ENCODE data around the gene KASH5. TPM values are rescaled to one million over a fixed set of nuclear protein-coding genes. Genes with fewer than 3 reads are reported as not detected.

Gene KASH5
- total and polyA plus RNA-seq, 4 experiments from 2014 or later, result 0.23 to 0.69 TPM; not detected in 2

DNA sequence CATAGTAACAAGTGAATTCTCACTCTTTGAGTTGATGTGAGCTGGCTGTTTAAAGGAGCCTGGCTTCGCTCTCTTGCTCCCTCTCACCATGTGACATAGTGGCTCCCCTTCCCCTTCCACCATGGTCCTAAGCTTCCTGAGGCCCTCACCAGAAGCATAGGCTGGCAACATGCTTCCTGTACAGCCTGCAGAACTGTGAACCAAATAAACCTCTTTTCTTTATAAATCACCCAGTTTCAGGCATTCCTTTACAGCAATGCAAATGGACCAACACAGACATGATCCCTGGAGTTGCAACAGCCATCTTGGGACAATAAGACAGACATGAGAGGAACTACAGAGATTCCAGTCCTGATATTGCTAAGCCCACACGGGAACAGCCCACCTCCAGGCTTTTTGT lies 38.5 kb upstream of the KASH5 start:
- no peaks in the 10 kb centered on the region for H3K9me3 ChIP-seq (ENCODE audit: control insufficient read depth in 1 of 2, low read length in 2 of 2)
- H3K27ac ChIP-seq (ENCODE audit: low read depth, low read length), result no peak overlapping the region
- intact Hi-C loops (cut with micrococcal nuclease), result no loop called here
- H3K36me3 ChIP-seq (ENCODE audit: insufficient read depth, low read length), result no peaks in the 10 kb centered on the region
- ChIA-PET CTCF (ENCODE audit: partially characterized antibody) (interaction anchor here (0.8 kb wide), 1 partner anchor 22 kb away, joined by 3 read pairs; no protein-coding TSS in a partner anchor), POLR2A (ENCODE audit: partially characterized antibody) (no interaction called here)
- Mint-ChIP-seq H3K36me3 (no peaks in the 10 kb centered on the region), H3K9me3 (peaks cover 0 to 2% (median 0%) of the 10 kb centered on the region in 8 donors), H3K4me3 (no peak overlapping the region), H3K27ac (no peak overlapping the region), H3K4me1 (peaks cover 1 to 6% (median 5%) of the 10 kb centered on the region in 4 donors), H3K27me3 (peaks cover 5 to 8% of the 10 kb centered on the region in 2 donors)
- no peaks in the 10 kb centered on the region for H3K27me3 ChIP-seq (ENCODE audit: insufficient read depth, low read length)
- no peaks in the 10 kb centered on the region for H3K4me1 ChIP-seq (ENCODE audit: insufficient read depth, low read length)
- no peak overlapping the region for H3K4me3 ChIP-seq (ENCODE audit: low read length in 2 of 2)
- no peak for DNase-seq

DNA sequence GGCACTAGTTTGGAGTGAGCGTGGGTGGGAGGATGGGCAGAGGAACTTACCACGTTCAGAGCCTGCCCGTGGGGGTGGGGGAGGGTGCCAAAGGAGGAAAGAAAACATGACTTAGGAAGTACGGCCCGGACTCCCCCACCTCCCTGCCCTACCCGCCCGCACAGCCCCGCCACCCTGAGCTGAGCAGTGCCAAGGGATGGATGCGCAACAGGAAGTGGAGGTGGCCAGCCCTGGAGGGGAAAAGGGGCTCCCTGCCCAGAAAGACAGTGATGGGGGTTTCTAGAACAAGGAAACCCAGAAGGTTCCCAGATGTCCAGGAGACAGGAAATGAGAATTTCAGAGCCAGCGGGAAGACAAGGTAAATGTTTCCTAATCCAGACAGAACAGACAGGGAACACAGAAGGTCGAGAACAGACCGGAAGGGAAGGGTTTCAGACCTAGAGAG lies 32.1 kb upstream of the KASH5 start:
- H3K27me3 Mint-ChIP-seq, result peaks cover 13 to 19% of the 10 kb centered on the region in 2 donors

DNA sequence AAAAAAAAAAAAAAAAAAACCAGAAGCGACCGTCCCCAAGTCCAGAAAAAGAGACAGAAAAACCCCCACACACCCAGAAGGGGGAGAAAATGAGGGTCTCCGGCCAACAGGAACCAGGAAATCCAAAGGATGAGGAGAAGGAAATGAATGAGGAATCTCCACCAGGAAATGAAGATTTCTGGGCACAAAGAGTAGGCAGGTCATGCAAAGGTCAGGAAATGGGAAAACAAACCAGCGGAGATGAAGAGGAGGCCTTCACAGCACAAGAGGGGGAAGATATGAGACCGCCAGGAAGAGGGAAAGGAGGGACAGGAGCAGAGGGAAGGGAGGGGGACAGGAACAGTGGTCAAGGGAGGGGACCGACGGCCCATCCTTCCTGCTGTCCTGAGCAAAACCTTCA lies 31.7 kb upstream of the KASH5 start:
- CTCF ChIA-PET (ENCODE audit: partially characterized antibody), result no interaction called here
- Mint-ChIP-seq H3K36me3 (no peaks in the 10 kb centered on the region), H3K4me3 (no peak overlapping the region), H3K27me3 (peaks cover 14 to 19% of the 10 kb centered on the region in 2 donors), H3K4me1 (peaks cover 9 to 23% (median 13%) of the 10 kb centered on the region in 4 donors), H3K27ac (no peak overlapping the region), H3K9me3 (no peaks in the 10 kb centered on the region)
- Histone ChIP-seq H3K9me3 (ENCODE audit: control insufficient read depth in 1 of 2, low read length in 2 of 2) (no peaks in the 10 kb centered on the region), H3K27me3 (ENCODE audit: insufficient read depth, low read length) (no peaks in the 10 kb centered on the region), H3K4me3 (ENCODE audit: low read length in 2 of 2) (no peak overlapping the region), H3K36me3 (ENCODE audit: insufficient read depth, low read length) (no peaks in the 10 kb centered on the region), H3K4me1 (ENCODE audit: insufficient read depth, low read length) (peaks cover 9% of the 10 kb centered on the region), H3K27ac (ENCODE audit: low read depth, low read length) (no peak overlapping the region)
- intact Hi-C loops (cut with micrococcal nuclease), result no loop called here
- POLR2A ChIA-PET (ENCODE audit: partially characterized antibody), result no interaction called here
- no peak for DNase-seq

More for the DNA sequence above, 32.1 kb upstream of the KASH5 start:
- no peak for DNase-seq
- no peaks in the 10 kb centered on the region for H3K27me3 ChIP-seq (ENCODE audit: insufficient read depth, low read length)
- no peak overlapping the region for H3K4me3 ChIP-seq (ENCODE audit: low read length in 2 of 2)
- H3K27ac Mint-ChIP-seq, result no peak overlapping the region
- CTCF ChIA-PET (ENCODE audit: partially characterized antibody), result no interaction called here
- peaks cover 9% of the 10 kb centered on the region for H3K4me1 ChIP-seq (ENCODE audit: insufficient read depth, low read length)
- no peaks in the 10 kb centered on the region for H3K36me3 Mint-ChIP-seq
- no peak overlapping the region for H3K4me3 Mint-ChIP-seq
- POLR2A ChIA-PET (ENCODE audit: partially characterized antibody), result no interaction called here
- intact Hi-C loops (cut with micrococcal nuclease), result no loop called here
- H3K9me3 ChIP-seq (ENCODE audit: control insufficient read depth in 1 of 2, low read length in 2 of 2), result no peaks in the 10 kb centered on the region
- no peak overlapping the region for H3K27ac ChIP-seq (ENCODE audit: low read depth, low read length)
- H3K9me3 Mint-ChIP-seq, result no peaks in the 10 kb centered on the region
- peaks cover 7 to 23% (median 12%) of the 10 kb centered on the region in 4 donors for H3K4me1 Mint-ChIP-seq
- H3K36me3 ChIP-seq (ENCODE audit: insufficient read depth, low read length), result no peaks in the 10 kb centered on the region

DNA sequence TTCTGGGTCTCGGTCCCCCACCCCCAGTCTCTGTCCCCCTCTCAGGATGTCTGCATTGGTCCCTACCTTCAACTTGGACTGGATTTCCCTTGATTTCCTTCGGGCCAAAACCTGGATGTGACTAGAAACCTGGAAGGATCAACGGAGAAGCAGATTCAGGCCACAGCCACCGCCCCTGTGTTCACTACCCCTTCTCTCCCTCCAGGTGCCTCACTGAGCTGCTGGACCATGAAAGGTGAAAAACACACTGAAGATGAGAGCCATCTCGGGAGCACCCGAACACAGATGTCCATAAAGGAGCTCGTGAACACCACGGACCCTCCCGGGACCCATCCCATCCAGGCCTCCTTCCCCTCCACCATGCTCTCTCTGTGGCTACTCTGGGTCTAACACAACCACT lies 30.9 kb upstream of the KASH5 start:
- Mint-ChIP-seq H3K4me1 (peaks cover 12 to 23% (median 16%) of the 10 kb centered on the region in 4 donors), H3K36me3 (no peaks in the 10 kb centered on the region), H3K27ac (no peak overlapping the region), H3K9me3 (no peaks in the 10 kb centered on the region), H3K4me3 (no peak overlapping the region), H3K27me3 (peaks cover 19 to 22% of the 10 kb centered on the region in 2 donors)
- Histone ChIP-seq H3K27me3 (ENCODE audit: insufficient read depth, low read length) (no peaks in the 10 kb centered on the region), H3K4me1 (ENCODE audit: insufficient read depth, low read length) (peaks cover 16% of the 10 kb centered on the region), H3K36me3 (ENCODE audit: insufficient read depth, low read length) (no peaks in the 10 kb centered on the region), H3K9me3 (ENCODE audit: control insufficient read depth in 1 of 2, low read length in 2 of 2) (no peaks in the 10 kb centered on the region), H3K27ac (ENCODE audit: low read depth, low read length) (no peak overlapping the region), H3K4me3 (ENCODE audit: low read length in 2 of 2) (no peak overlapping the region)
- POLR2A ChIA-PET (ENCODE audit: partially characterized antibody), result no interaction called here
- no peak for DNase-seq
- CTCF ChIA-PET (ENCODE audit: partially characterized antibody), result no interaction called here
- intact Hi-C loops (cut with micrococcal nuclease), result no loop called here

DNA sequence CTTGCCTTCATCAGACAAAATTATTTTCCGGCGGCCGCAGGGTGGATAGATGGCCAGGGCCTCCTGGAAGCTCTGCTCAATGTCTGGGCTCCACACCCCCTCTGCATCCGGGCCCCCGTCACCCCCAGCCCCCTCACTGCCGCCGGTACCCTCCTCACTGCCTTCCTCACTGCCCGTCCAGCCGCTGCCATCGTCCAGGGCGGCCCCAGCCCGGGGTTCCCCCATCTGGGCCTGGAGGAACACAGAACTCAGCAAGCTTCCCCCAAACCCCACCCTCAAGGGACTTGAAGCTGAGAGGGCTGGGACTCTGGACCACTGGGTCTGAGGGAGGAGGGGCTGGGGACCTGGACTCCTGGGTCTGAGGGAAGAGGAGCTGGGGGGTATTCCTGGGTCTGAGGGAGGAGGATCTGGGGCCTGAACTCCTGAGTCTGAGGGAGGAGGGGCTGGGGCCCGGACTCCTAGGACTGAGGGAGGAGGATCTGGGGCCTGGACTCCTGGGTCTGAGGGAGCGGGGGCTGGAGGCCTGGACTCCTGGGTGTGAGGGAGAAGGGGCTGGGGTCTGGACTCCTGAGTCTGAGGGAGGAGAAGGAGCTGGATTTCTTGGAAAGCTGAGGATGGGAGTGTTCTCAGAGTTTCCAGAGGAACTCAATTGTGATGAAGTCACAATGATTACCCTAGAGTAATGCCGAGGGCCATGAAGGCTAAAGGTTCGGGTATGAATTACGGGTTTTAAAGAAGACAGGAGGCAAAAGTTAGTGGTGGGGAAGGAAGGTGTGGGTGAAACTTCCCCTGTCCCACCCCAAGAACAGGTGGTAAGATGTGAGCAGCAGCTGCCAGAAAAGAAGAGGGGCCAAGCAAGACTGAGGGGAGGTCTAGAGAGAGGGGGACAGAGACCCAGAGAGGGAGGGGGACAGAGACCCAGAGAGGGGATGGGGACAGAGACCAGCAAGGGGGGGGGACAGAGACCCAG lies 27.9 kb upstream of the KASH5 start:
- DNase-seq, result no peak
- Histone ChIP-seq H3K9me3 (ENCODE audit: control insufficient read depth in 1 of 2, low read length in 2 of 2) (no peaks in the 10 kb centered on the region), H3K4me1 (ENCODE audit: insufficient read depth, low read length) (peaks cover 39% of the 10 kb centered on the region), H3K36me3 (ENCODE audit: insufficient read depth, low read length) (no peaks in the 10 kb centered on the region), H3K4me3 (ENCODE audit: low read length in 2 of 2) (no peak overlapping the region), H3K27ac (ENCODE audit: low read depth, low read length) (no peak overlapping the region), H3K27me3 (ENCODE audit: insufficient read depth, low read length) (peaks cover 19% of the 10 kb centered on the region)
- peaks cover 12 to 23% (median 16%) of the 10 kb centered on the region in 4 donors for H3K4me1 Mint-ChIP-seq
- ChIA-PET POLR2A (ENCODE audit: partially characterized antibody) (no interaction called here), CTCF (ENCODE audit: partially characterized antibody) (interaction anchor here (2.1 kb wide), 1 partner anchor 59 kb away, joined by 5 read pairs; no protein-coding TSS in a partner anchor)
- peak overlapping the region in 3 of 8 donors; percentile 18 to 47 (median 38) for H3K4me3 Mint-ChIP-seq
- intact Hi-C loops (cut with micrococcal nuclease), result no loop called here
- peaks cover 14 to 18% of the 10 kb centered on the region in 2 donors for H3K27me3 Mint-ChIP-seq
- peak overlapping the region in 2 of 7 donors; percentile 32 for H3K27ac Mint-ChIP-seq
- H3K9me3 Mint-ChIP-seq, result peaks cover 0 to 2% (median 0%) of the 10 kb centered on the region in 8 donors
- no peaks in the 10 kb centered on the region for H3K36me3 Mint-ChIP-seq

DNA sequence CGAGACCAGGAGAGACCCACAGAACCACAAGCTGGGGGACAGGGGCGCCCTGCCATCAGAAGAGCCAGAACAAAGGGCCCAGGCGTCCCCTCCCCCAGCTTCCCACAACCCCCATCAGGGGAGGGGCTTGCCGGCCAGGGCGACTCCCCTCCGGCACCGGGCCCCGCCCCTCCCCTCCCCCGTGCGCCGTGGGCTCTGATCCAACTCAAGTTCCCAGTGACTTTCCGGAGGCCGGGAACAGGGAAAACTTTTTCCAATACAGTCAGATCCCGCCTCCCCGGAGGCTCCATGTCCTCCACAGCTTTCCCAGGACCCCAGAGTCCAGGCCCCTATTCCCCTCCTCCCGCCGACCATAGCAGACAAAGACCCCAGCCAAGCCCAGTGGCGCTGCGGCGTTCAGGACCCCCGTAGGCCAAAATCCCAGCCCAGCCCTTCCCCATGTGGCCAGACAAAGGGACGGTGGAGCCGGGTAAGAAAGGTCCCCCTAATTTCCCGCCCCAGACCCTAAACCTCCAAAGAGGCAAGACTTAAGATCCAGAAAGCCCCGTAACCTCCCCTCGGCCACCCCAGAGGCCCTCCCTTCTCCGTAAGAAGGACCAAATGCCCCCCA lies 26.5 kb upstream of the KASH5 start:
- intact Hi-C loops (cut with micrococcal nuclease), result loop anchor here (2.0 kb wide), 2 partner anchors 27 kb away; partner anchors contain the start of genes CD37 and KASH5
- peak overlapping the region in 7 of 8 donors; percentile 46 to 75 (median 67) for H3K4me3 Mint-ChIP-seq
- Histone ChIP-seq H3K27ac (ENCODE audit: low read depth, low read length) (no peak overlapping the region), H3K9me3 (ENCODE audit: control insufficient read depth in 1 of 2, low read length in 2 of 2) (no peaks in the 10 kb centered on the region), H3K4me3 (ENCODE audit: low read length in 2 of 2) (peak overlapping the region in 1 of 2 donors; percentile 15), H3K36me3 (ENCODE audit: insufficient read depth, low read length) (no peaks in the 10 kb centered on the region), H3K4me1 (ENCODE audit: insufficient read depth, low read length) (peaks cover 29% of the 10 kb centered on the region), H3K27me3 (ENCODE audit: insufficient read depth, low read length) (peaks cover 19% of the 10 kb centered on the region)
- peaks cover 0 to 2% (median 0%) of the 10 kb centered on the region in 8 donors for H3K9me3 Mint-ChIP-seq
- ChIA-PET CTCF (ENCODE audit: partially characterized antibody) (no interaction called here), POLR2A (ENCODE audit: partially characterized antibody) (no interaction called here)
- peaks cover 4 to 15% (median 10%) of the 10 kb centered on the region in 4 donors for H3K4me1 Mint-ChIP-seq
- peak overlapping the region in 1 of 7 donors; percentile 60 for H3K27ac Mint-ChIP-seq
- no peaks in the 10 kb centered on the region for H3K36me3 Mint-ChIP-seq
- H3K27me3 Mint-ChIP-seq, result peaks cover 12 to 15% of the 10 kb centered on the region in 2 donors
- no peak for DNase-seq

Measured in CD4-positive, alpha-beta memory T cell (primary cell).